C4-2B (cell line): ENCODE data around the gene FBXO39.

Experiments
- ZFX ChIP-seq: fragments of 450-650 bp; IDR thresholded peaks from 2 replicates; pipeline ENCODE4 v1.6.1; 2017
- TF ChIP-seq, protein P1 (sequence below): fragments of 450-650 bp; conservative IDR thresholded peaks from 2 replicates; pipeline ENCODE4 v1.5.1; 2017; ENCODE audit warnings: mild to moderate bottlenecking

DNA sequence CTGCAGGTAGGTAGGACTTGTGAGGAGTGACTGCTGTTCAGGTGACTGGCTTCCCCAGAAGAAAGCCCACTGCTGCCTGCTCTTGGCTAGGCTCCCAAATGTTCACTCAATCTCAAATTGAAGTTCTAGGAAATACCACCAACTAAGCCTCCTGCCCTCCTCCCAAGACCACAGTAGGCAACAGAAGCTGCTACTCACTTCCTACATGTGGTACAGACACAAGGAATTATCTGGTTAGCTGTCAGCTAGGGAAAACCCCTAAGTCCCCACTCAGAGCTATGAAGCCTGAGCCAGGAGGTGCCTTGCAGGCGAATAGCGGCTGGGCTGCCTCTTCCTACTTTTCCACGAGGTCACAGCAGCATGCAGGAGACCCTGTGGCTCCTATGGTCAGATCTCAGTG lies 4.9 kb downstream of the FBXO39 start:
- TF ChIP-seq, protein P1, sequence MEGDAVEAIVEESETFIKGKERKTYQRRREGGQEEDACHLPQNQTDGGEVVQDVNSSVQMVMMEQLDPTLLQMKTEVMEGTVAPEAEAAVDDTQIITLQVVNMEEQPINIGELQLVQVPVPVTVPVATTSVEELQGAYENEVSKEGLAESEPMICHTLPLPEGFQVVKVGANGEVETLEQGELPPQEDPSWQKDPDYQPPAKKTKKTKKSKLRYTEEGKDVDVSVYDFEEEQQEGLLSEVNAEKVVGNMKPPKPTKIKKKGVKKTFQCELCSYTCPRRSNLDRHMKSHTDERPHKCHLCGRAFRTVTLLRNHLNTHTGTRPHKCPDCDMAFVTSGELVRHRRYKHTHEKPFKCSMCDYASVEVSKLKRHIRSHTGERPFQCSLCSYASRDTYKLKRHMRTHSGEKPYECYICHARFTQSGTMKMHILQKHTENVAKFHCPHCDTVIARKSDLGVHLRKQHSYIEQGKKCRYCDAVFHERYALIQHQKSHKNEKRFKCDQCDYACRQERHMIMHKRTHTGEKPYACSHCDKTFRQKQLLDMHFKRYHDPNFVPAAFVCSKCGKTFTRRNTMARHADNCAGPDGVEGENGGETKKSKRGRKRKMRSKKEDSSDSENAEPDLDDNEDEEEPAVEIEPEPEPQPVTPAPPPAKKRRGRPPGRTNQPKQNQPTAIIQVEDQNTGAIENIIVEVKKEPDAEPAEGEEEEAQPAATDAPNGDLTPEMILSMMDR = no peak
- TF ChIP-seq ZFX = no peak
